Endothelial cell of hepatic sinusoid (primary cell): ENCODE data around the gene PPP1R18.
"Not testable (repeated sequence)": the region's sequence is repeated elsewhere in the genome, so short reads cannot be mapped to it uniquely, and the experiment has no call there.

Source experiments
- in situ Hi-C: cut with HindIII; loops from 2 replicates; pipeline ENCODE4 v1.10.0; 2017; ENCODE audit warnings: low sequenced_read_pairs

Gene PPP1R18

GRCh38 chr6:30686009-30686907 lies at the start of gene PPP1R18:
TSS of gene PPP1R18 (minus strand) at chr6:30686645. CDS start at chr6:30686018, 627 bp downstream.
- in situ Hi-C loops: no loop called here

DNA sequence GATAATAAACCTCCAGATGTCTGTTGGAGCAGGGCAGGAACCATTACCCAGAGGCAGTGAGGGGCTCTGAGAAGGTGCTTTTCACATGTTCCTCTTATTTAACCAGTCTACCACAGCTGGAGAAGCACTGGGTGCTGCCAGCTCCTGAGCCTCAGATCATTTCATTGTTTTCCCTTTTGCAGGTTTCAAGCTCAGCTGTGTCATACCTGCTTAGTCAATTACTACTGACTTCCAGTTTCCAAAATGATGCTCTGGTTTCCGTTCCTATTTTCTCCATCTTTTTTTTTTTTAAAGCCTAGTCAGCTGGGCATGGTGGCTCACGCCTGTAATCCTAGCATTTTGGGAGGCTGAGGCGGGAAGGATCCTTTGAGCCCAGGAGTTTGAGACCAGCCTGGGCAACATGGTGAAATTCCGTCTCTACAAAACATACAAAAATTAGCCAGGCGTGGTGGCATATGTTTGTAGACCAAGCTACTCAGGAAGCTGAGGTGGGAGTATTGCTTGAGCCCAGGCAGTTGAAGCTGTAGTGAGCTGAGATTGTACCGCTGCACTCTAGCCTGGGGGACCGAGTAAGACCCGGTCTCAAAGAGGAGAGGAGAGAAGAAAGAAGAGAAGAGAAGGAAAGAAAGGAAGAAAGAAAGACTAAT lies 49.3 kb upstream of the PPP1R18 start:
- in situ Hi-C loops: loop anchor here (10.0 to 25.0 kb wide), 2 partner anchors 152 to 191 kb away; partner anchors contain the start of gene DDR1

- in situ Hi-C loops: loop anchor here (10.0 to 25.0 kb wide), 2 partner anchors 155 to 188 kb away; partner anchors contain the start of gene DDR1
Measured at GRCh38 chr6:30732237-30732943, 45.9 kb upstream of the PPP1R18 start.

DNA sequence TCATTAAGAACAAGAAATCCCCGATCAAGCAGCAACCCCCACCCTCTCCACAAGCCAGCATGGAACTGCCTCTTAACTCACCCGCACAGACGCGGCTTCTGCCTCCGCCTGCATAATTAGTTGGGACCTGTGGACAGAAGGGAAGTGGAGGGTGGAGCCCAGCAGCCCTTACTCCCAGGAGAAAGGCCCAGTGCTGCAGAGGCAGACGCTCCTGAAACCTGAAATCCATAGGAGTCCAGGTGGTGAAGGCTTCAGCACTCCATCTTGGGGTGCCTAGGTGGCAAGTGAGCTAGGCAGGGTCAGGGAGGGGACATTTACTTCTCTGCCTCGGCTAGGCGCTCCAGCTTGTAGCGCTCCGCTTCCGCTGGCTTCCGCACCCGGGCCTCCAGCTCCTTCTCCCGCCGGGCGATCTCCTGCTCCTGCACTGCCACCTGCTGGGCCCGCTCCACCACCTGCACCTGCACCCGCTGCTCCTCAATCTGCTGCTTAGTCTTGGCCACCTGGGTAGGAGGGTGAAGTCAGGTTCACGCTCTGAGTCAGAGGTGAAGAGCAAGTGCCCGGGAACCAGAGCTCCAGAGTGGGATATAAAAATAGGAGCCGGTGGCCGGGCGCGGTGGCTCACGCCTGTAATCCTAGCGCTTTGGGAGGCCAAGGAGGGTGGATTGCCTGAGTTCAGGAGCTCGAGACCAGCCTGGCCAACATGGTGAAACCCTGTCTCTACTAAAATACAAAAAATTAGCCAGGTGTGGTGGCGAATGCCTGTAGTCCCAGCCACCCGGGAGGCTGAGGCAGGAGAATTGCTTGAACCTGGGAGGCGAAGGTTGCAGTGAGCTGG lies 44.4 kb upstream of the PPP1R18 start:
- in situ Hi-C loops: loop anchor here (10.0 to 25.0 kb wide), 2 partner anchors 156 to 186 kb away; partner anchors contain the start of gene DDR1

DNA sequence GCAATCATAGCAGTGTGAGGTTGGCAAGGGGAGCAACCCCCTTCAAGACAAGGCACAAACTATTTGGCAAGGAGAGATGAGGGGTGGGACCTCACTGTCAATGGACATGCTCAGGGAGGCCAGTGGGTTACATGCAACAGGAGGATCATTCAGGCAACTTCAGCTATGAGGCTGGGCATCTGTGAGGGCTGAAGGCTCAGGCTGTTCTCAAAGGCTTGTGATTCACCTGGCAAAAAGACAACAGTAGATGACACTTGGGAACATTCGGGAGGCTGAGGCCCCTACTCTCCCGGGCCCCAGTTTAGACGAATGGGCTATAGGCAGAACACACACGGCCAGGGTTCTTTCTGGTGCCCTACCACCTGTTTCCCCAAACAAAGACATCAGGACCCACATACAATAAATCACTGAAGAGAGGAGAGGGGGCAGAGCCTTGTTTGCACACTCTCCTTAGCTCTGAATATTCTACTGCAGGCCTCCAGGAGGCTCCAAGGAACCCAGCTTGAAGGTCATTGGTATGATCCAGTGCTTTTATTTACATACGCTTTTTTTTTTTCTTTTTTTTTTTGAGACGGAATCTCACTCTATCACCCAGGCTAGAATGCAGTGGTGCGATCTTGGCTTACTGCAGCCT lies 41.6 kb upstream of the PPP1R18 start:
- in situ Hi-C loops: loop anchor here (25.0 kb wide), 1 partner anchor 159 kb away; the partner anchor contains the start of gene DDR1

GRCh38 chr6:30726506-30727413 lies 40.3 kb upstream of the PPP1R18 start:
- in situ Hi-C loops: loop anchor here (25.0 kb wide), 1 partner anchor 161 kb away; the partner anchor contains the start of gene DDR1

DNA sequence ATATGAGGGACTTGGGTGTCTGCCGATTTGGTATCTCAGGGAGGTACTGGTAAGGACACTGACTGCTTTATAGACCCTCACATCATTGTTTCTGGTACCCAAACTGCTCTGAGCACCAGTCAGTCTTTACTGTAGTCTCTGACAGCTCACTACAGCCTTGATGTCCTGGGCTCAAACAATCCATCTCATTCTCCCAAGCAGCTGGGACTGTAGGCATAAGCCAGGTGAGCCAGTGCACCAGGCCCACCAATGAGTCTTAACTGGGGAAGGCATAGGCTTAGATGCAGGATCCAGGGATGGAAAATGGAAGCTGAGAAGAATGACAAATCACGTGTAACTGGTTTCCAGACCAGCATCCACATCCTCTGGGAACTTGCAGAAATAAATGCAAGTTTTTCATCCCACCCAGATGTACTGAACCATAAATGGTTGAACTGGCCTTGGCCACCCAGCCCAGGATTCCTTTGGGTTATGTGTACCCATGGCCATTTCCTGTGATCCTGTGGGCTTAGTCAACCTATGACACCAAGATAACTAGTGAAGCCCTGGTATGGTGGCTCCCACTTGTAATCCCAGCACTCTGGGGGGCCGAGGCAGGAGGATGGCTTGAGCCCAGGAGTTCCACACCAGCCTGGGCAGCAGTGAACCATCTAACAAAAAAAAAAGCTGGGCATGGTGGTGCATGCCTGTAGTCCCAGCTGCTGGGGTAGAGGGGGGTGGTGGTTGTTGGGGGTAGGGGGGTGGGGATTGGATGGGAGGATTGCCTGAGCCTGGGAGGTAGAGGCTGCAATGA lies 39.5 kb upstream of the PPP1R18 start:
- in situ Hi-C loops: loop anchor here (25.0 kb wide), 1 partner anchor 161 kb away; the partner anchor contains the start of gene DDR1

- in situ Hi-C loops: loop anchor here (25.0 kb wide), 1 partner anchor 162 kb away; the partner anchor contains the start of gene DDR1
Measured at GRCh38 chr6:30724906-30725667, 38.6 kb upstream of the PPP1R18 start.

DNA sequence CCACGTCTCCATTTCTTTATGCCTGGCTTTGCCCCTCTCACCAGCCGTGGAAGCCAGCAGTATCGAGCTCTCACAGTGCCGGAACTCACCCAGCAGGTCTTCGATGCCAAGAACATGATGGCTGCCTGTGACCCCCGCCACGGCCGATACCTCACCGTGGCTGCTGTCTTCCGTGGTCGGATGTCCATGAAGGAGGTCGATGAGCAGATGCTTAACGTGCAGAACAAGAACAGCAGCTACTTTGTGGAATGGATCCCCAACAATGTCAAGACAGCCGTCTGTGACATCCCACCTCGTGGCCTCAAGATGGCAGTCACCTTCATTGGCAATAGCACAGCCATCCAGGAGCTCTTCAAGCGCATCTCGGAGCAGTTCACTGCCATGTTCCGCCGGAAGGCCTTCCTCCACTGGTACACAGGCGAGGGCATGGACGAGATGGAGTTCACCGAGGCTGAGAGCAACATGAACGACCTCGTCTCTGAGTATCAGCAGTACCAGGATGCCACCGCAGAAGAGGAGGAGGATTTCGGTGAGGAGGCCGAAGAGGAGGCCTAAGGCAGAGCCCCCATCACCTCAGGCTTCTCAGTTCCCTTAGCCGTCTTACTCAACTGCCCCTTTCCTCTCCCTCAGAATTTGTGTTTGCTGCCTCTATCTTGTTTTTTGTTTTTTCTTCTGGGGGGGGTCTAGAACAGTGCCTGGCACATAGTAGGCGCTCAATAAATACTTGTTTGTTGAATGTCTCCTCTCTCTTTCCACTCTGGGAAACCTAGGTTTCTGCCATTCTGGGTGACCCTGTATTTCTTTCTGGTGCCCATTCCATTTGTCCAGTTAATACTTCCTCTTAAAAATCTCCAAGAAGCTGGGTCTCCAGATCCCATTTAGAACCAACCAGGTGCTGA lies 37.6 kb upstream of the PPP1R18 start:
- in situ Hi-C loops: not testable (repeated sequence)

DNA sequence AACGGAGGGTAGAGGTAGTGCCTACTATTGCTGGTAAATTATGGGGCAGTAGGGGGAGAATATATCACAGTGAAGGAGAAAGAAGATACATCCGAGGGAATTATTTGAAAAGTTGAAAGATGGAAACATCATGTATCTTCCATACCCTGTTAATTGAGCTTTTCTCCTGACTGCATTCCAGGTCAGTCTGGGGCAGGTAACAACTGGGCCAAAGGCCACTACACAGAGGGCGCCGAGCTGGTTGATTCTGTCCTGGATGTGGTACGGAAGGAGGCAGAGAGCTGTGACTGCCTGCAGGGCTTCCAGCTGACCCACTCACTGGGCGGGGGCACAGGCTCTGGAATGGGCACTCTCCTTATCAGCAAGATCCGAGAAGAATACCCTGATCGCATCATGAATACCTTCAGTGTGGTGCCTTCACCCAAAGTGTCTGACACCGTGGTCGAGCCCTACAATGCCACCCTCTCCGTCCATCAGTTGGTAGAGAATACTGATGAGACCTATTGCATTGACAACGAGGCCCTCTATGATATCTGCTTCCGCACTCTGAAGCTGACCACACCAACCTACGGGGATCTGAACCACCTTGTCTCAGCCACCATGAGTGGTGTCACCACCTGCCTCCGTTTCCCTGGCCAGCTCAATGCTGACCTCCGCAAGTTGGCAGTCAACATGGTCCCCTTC lies 36.9 kb upstream of the PPP1R18 start:
- in situ Hi-C loops: not testable (repeated sequence)

GRCh38 chr6:30722280-30723112 lies 36.1 kb upstream of the PPP1R18 start:
- in situ Hi-C loops: no loop called here

GRCh38 chr6:30722025-30722279 lies 35.5 kb upstream of the PPP1R18 start:
- in situ Hi-C loops: not testable (repeated sequence)

DNA sequence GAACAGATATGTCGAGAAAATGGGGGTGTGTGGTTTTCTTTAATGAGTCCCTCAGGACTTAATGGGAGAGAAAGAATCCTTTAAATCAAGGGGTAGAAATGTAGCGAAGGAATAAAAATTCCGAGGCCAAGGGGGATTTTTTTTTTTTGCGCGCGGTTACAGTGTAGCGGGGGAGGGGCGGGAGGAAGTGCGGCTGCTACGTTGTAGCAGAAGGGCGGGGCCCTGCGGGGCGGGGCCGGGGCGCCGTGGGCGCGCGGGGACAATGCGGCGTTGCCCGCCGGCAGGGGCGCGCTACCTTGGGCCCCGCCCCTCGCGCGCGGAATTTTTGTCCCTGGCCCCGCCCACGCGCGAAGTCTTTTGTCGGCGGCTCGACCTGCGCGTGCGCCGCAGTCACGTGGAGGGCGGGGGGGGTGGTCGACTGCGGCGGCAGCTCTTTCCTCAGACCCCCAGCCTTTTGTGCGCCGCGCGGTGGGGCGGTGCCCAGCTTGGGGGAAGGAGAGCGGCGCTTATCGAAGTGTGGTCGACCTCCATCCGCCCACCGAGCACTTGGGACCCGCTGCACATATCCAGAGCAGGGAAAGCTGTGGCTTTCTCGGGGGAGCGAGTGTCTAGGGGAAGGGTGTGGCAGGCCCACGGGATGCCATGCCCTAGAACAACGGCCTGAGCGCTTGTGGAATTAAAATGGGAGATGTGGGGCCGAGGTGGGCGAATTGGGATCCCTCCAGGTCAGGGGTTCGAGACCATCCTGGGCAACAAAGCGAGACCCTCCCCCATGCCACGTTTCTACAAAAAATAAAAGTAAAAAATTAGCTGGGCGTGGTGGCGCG lies 35.0 kb upstream of the PPP1R18 start:
- in situ Hi-C loops: no loop called here

GRCh38 chr6:30720738-30721197 lies 34.3 kb upstream of the PPP1R18 start:
- in situ Hi-C loops: no loop called here
